ENCODE results near the gene SRSF8.

DNA sequence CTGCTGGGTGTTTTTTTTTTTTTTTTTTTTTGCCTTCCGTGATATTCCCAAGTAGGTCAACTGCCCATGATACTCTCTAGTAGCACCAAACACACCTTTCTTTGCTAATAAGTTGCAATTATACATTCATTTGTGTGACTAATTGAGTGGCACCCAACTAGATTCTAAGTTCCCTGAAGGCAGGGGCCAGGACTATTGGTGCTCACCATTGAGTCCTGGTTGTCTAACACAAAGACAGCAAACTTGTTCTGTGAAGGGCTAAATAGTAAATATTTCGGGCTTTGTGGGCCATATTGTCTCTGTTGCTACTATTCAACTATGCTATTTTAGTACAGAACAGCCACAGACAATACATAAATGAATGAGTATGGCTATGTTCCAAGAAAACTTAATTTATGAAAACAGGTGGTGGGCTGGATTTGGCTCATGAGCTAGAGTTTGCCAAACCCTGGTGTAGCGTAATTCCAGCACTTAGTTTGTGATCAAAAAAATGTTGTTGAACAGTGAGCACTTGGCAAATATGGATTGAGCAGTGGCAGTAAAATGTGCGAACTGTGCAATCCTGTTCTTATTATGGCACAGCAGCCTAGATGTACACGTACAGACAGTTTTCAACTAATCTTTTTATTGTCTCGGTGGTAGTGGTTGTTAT, 34.3 kb downstream of the SRSF8 start:
- TF ChIP-seq POLR2A (IDR thresholded peaks at IDR 0.05; ENCODE audit: low read depth) (no peak), POLR2AphosphoS5 (IDR thresholded peaks at IDR 0.05) (no peak), EP300 (IDR thresholded peaks at IDR 0.05) (no peak)
- TF ChIP-seq, protein P1, sequence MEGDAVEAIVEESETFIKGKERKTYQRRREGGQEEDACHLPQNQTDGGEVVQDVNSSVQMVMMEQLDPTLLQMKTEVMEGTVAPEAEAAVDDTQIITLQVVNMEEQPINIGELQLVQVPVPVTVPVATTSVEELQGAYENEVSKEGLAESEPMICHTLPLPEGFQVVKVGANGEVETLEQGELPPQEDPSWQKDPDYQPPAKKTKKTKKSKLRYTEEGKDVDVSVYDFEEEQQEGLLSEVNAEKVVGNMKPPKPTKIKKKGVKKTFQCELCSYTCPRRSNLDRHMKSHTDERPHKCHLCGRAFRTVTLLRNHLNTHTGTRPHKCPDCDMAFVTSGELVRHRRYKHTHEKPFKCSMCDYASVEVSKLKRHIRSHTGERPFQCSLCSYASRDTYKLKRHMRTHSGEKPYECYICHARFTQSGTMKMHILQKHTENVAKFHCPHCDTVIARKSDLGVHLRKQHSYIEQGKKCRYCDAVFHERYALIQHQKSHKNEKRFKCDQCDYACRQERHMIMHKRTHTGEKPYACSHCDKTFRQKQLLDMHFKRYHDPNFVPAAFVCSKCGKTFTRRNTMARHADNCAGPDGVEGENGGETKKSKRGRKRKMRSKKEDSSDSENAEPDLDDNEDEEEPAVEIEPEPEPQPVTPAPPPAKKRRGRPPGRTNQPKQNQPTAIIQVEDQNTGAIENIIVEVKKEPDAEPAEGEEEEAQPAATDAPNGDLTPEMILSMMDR (IDR thresholded peaks at IDR 0.05), result no peak
